Gastroesophageal sphincter (tissue), 4 donors: ENCODE measurements around the gene SLC18A3. TPM values are rescaled to one million over a fixed set of nuclear protein-coding genes. Genes with fewer than 3 reads are reported as not detected.

Source experiments
- ATAC-seq: fragments of 150-250 bp; one replicate; pipeline ENCODE4 v1.9.1; 2016; ENCODE audit warnings: mild to moderate bottlenecking, moderate library complexity
- H3K27ac ChIP-seq, 4 donors: fragments of 200-600 bp; sonication (generic) in 3 of 4; 1 replicate in 3 of 4; 2 replicates in 1 of 4; pipeline ENCODE4 v1.5.1; 2016 to 2019
- H3K27me3 ChIP-seq: fragments of 200-600 bp; sonication (generic); one replicate; pipeline ENCODE4 v1.5.1; 2019
- H3K36me3 ChIP-seq, 2 donors: fragments of 200-600 bp; sonication (generic); one replicate each; pipeline ENCODE4 v1.5.1; 2019; ENCODE audit warnings: control low read depth in 1 of 2
- H3K4me1 ChIP-seq, 3 donors: fragments of 200-600 bp; sonication (generic); 1 replicate in 2 of 3; 2 replicates in 1 of 3; pipeline ENCODE4 v1.5.1; 2016 to 2019; ENCODE audit warnings: control low read depth in 2 of 3
- H3K4me3 ChIP-seq, 2 donors: fragments of 200-600 bp; sonication (generic); one replicate each; pipeline ENCODE4 v1.5.1; 2019; ENCODE audit warnings: mild to moderate bottlenecking in 1 of 2, moderate library complexity in 1 of 2
- H3K9me3 ChIP-seq, 3 donors: fragments of 200-600 bp; sonication (generic); one replicate each; pipeline ENCODE4 v1.5.1; 2017 to 2019; ENCODE audit warnings: control low read depth in 2 of 3
- EP300 ChIP-seq: sonication (generic); formaldehyde crosslinking; IDR thresholded peaks from one replicate; pipeline ENCODE4 v1.6.1; 2017; ENCODE audit warnings: antibody characterized with exemption, mild to moderate bottlenecking
- POLR2A ChIP-seq, 2 donors: fragments of 450-650 bp; IDR thresholded peaks; one replicate each; pipeline ENCODE4 v1.6.1; 2017; ENCODE audit warnings: antibody characterized with exemption in 2 of 2, mild to moderate bottlenecking in 2 of 2, moderate library complexity in 1 of 2
- POLR2AphosphoS5 ChIP-seq: sonication (generic); formaldehyde crosslinking; IDR thresholded peaks from one replicate; pipeline ENCODE4 v1.6.1; 2017; ENCODE audit warnings: antibody characterized with exemption
- WGBS, 2 donors: methylation state at CpG; one replicate each; pipeline ENCODE4 v1.1.5; 2018; ENCODE audit warnings: low coverage in 1 of 2; 5-methylcytosine and 5-hydroxymethylcytosine counted together
- total RNA-seq, 4 donors: library from RNA; depleted of rRNA; stranded (reverse); fragments of >200 nt; gene quantifications; one replicate each; pipeline ENCODE4 v1.1.0, GENCODE V29; 2016
- TF ChIP-seq, protein P1 (sequence below), 4 experiments: fragments of 200-600 bp in 2 of 4; fragments of 450-650 bp in 2 of 4; sonication (generic) in 1 of 4; IDR thresholded peaks; one replicate each; pipeline ENCODE4 v1.5.1; 2017 to 2019; ENCODE audit warnings: antibody characterized with exemption in 4 of 4, mild to moderate bottlenecking in 2 of 4, moderate library complexity in 2 of 4

SLC18A3 gene
- total RNA-seq, 4 donors from 2014 or later, result 0.12 to 1.7 (median 1.5) TPM; not detected in 1

DNA sequence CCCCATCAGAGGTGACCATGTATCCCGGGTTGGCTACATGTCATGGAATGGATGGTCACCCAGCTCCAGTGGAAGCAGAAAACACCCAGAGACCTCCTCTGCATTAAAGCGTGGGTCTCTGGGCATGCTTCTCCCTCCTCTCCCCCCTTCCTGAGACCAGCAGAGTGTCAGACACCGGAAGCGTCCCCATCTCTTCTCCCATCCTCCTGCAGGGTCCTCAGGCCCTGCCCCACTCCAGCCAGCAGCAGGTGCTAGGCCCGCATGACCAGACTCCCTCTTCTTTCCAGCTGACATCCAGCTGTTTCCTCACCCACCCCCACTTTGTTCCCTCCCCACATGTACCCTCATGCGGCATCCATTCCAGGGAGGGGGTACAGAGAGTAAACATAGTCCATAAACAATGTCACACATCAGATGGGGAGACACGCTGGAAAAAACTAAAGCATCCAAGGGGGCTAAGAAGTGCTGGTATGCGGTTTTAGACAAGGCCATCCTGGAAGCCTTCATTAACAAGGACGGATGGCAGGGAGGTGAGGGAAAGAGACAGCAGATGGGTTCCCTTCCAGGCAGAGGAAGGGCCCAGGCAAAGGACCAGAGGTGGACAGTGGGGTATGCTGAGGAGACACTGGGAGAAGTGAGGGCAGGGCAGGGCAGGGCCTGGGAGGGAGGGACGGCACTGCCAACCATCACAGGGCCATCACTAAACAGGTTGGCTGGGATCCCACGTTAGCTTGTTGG, 12.5 kb upstream of the SLC18A3 start:
- WGBS, 2 donors, result 39% methylated on average over 4 to 5 of the region's 11 CpGs
- H3K27me3 ChIP-seq, result peaks cover 61% of the 10 kb centered on the region

DNA sequence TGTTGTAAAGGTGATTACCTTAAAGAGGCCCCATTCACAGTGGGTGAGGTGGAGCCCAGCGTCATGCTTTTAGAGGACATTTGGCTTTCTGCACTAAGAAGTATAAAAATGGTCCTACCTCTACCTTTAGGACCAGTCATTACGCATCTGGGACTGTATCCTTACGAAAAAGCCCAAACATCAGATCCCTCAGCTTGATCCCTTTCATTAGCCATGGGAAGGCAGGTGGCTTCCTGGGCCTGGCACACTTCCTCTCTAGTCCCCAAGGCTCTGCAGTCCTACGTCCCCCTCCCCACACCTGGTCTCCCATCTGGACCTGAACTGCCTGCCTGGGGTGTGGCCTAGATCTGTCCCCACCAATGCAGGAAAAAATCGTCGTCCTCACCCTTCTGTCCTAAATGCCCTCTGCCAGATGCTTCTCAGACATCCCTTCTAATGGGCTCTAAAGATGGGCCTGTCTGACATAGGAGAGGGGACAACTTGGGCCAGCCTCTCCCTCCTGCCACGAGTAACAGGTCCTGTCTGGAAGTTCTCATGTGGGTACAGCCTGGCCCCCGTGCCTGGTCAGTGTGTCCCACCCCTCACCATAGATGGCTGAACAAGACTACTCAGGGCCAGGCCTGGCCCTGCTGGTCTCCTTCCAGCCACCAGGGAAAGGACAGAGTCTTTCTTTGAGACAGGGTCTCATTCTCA, 11.8 kb upstream of the SLC18A3 start:
- Histone ChIP-seq H3K27ac (no peak overlapping the region), H3K4me1 (no peaks in the 10 kb centered on the region), H3K4me3 (no peak overlapping the region), H3K27me3 (peaks cover 61% of the 10 kb centered on the region), H3K9me3 (no peaks in the 10 kb centered on the region), H3K36me3 (no peaks in the 10 kb centered on the region)
- 75 to 90% methylated on average over 2 to 6 of the region's 8 CpGs for WGBS, 2 donors
- ATAC-seq, result no peak
- TF ChIP-seq POLR2AphosphoS5, result no peak
- TF ChIP-seq EP300, result no peak
- TF ChIP-seq, protein P1, sequence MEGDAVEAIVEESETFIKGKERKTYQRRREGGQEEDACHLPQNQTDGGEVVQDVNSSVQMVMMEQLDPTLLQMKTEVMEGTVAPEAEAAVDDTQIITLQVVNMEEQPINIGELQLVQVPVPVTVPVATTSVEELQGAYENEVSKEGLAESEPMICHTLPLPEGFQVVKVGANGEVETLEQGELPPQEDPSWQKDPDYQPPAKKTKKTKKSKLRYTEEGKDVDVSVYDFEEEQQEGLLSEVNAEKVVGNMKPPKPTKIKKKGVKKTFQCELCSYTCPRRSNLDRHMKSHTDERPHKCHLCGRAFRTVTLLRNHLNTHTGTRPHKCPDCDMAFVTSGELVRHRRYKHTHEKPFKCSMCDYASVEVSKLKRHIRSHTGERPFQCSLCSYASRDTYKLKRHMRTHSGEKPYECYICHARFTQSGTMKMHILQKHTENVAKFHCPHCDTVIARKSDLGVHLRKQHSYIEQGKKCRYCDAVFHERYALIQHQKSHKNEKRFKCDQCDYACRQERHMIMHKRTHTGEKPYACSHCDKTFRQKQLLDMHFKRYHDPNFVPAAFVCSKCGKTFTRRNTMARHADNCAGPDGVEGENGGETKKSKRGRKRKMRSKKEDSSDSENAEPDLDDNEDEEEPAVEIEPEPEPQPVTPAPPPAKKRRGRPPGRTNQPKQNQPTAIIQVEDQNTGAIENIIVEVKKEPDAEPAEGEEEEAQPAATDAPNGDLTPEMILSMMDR (IDR thresholded peaks at IDR 0.05), result no peak
- TF ChIP-seq POLR2A (IDR thresholded peaks at IDR 0.05), result no peak

More for the DNA sequence above, 12.5 kb upstream of the SLC18A3 start:
- TF ChIP-seq POLR2A (IDR thresholded peaks at IDR 0.05), result no peak
- Histone ChIP-seq H3K27ac (no peak overlapping the region), H3K4me1 (no peaks in the 10 kb centered on the region), H3K4me3 (no peak overlapping the region), H3K36me3 (no peaks in the 10 kb centered on the region), H3K9me3 (no peaks in the 10 kb centered on the region)
- no peak for ATAC-seq

DNA sequence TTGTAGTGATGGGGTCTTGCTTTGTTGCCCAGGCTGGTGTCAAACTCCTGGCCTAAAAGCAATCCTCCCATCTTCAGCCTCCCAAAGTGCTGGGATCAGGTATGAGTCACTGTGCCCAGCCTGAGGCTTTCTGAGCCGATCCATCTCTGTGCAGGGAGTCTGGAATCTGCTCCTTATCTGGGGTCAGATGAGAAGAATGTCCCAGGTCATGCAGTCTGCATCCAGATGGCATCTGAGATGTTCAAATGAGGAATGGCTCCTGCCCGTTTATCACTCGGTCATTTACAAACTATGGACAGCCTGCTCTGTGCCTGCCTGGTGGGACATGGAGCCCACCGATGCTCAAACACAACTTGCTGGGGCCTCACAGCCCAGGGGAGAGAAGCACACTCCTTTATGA, 11.1 kb upstream of the SLC18A3 start:
- WGBS, 2 donors, result 31 to 44% methylated on average over 3 of the region's 4 CpGs

DNA sequence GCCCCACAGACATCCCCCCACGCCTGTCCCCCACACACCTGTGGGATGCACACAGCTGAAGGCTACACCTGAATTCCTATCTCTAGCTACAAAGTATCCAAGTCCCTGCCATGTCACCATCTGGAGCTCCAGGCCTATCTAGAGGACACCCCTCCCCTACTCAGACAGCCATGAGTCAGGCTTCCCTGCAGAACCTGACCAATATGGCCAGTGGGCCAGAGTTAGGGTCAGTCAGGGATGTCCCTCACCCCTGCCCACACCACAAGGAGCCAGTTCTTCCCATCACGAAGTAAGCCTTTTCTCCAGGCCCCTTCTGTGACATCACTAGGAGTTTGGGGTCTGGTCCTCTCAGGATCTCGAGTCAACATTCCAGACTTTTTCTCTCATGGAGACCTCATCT, 10.6 kb upstream of the SLC18A3 start:
- Histone ChIP-seq H3K4me3 (no peak overlapping the region), H3K4me1 (no peaks in the 10 kb centered on the region), H3K9me3 (no peaks in the 10 kb centered on the region), H3K27me3 (peaks cover 64% of the 10 kb centered on the region), H3K36me3 (no peaks in the 10 kb centered on the region), H3K27ac (no peak overlapping the region)
- WGBS, 2 donors, result 57 to 79% methylated on average over 2 to 3 of the region's 3 CpGs
- no peak for ATAC-seq
- TF ChIP-seq, protein P1 (IDR thresholded peaks at IDR 0.05), result no peak
- TF ChIP-seq EP300 (no peak), POLR2AphosphoS5 (no peak), POLR2A (IDR thresholded peaks at IDR 0.05) (no peak)

More for the DNA sequence above, 11.1 kb upstream of the SLC18A3 start:
- H3K27ac ChIP-seq, result no peak overlapping the region
- TF ChIP-seq, protein P1 (IDR thresholded peaks at IDR 0.05), result no peak
- no peak for TF ChIP-seq EP300
- no peak for TF ChIP-seq POLR2AphosphoS5
- TF ChIP-seq POLR2A (IDR thresholded peaks at IDR 0.05), result no peak
- peaks cover 59% of the 10 kb centered on the region for H3K27me3 ChIP-seq
- H3K36me3 ChIP-seq, result no peaks in the 10 kb centered on the region
- ATAC-seq, result no peak
- H3K4me1 ChIP-seq, result no peaks in the 10 kb centered on the region
- no peak overlapping the region for H3K4me3 ChIP-seq
- H3K9me3 ChIP-seq, result no peaks in the 10 kb centered on the region

DNA sequence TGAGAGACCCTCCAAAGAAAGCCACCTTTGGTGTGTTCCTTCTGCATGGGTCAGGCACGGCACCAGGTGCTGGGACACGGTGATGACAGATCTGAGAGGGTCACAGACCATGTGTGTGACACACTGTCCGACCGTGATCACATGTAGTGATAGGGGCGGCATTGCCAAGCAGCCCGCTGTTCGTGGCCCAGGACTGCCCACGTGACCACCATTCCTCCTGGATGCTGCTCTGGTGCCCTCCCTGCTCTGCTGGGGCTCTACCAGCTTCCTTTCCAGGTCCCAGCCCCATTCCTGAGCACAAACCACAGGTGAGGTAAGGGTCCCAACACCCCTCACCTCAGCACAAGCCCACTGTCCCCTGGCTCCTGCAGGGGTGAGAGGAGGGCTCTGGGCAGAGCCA, 10.1 kb upstream of the SLC18A3 start:
- no peak overlapping the region for H3K27ac ChIP-seq
- no peak overlapping the region for H3K4me3 ChIP-seq
- TF ChIP-seq POLR2AphosphoS5 (no peak), EP300 (no peak), POLR2A (IDR thresholded peaks at IDR 0.05) (no peak)
- TF ChIP-seq, protein P1 (IDR thresholded peaks at IDR 0.05), result no peak
- peaks cover 69% of the 10 kb centered on the region for H3K27me3 ChIP-seq
- WGBS, 2 donors, result 20% methylated on average over 1 of the region's 8 CpGs; no CpG with 5 or more reads in 1 of the 2 donors
- H3K36me3 ChIP-seq, result no peaks in the 10 kb centered on the region
- no peaks in the 10 kb centered on the region for H3K9me3 ChIP-seq
- H3K4me1 ChIP-seq, result no peaks in the 10 kb centered on the region
- no peak for ATAC-seq
